NCI-H2227 (cell line): Measurements from ENCODE around the gene CYB5B.

Source experiments
- DNase-seq: peaks from one replicate; lab custom pipeline; 2025; ENCODE audit not compliant: unreplicated experiment; lab: John Stamatoyannopoulos, UW

Gene CYB5B

DNA sequence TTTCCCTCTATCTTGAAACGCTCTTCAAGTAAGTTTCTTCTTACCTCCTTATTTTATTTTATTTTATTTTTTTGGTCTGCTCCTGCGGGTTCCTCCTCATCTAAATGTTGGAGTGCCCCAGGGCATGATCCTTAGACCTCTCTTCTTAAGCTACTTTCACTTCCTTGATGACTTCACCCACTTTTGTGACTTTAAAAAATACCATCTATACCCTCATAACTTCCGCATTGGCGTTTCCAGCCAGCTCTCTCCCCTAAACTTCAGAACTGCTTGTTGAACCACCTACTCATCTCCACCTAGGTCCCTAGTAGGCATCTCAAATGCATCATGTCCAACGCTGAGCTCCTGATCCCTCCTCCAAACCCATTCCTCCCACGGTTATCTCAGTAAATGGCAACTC lies 89.9 kb downstream of the CYB5B start:
- DNase-seq: no peak
